Heart left ventricle (tissue), 16 donors: ENCODE results near the gene MPHOSPH8. TPM values are rescaled to one million over a fixed set of nuclear protein-coding genes. Genes with fewer than 3 reads are reported as not detected.
A peak's percentile ranks its signal among the peaks of the same experiment; 100 is the strongest.

Source experiments
- ATAC-seq, 4 donors: fragments of 200-7000 bp; cut with Tn5 transposase; one replicate each; pipeline ENCODE4 v1.9.1; 2020 to 2022; ENCODE audit warnings: moderate library complexity in 4 of 4, mild to moderate bottlenecking in 3 of 4, moderate number of reproducible peaks in 1 of 4
- DNase-seq, 5 donors: peaks; one replicate each; pipeline ENCODE4 v3.0.0-alpha.2; 2020
- H3K27ac ChIP-seq, 12 donors: fragments of 200-600 bp; sonication (generic) in 4 of 12; one replicate each; pipeline versions ENCODE4 v1.5.0 to v1.8.0; 2016 to 2022; ENCODE audit warnings: mild to moderate bottlenecking in 2 of 12
- H3K27me3 ChIP-seq, 9 donors: fragments of 200-600 bp; sonication (generic) in 2 of 9; one replicate each; pipeline versions ENCODE4 v1.5.1 to v1.8.0; 2016 to 2022; ENCODE audit warnings: mild to moderate bottlenecking in 3 of 9
- H3K36me3 ChIP-seq, 9 donors: fragments of 200-600 bp; sonication (generic) in 2 of 9; one replicate each; pipeline versions ENCODE4 v1.5.0 to v1.8.0; 2018 to 2022; ENCODE audit warnings: mild to moderate bottlenecking in 2 of 9
- H3K4me1 ChIP-seq, 12 donors: fragments of 200-600 bp; sonication (generic) in 4 of 12; one replicate each; pipeline versions ENCODE4 v1.5.0 to v1.8.0; 2016 to 2022; ENCODE audit warnings: mild to moderate bottlenecking in 3 of 12
- H3K4me3 ChIP-seq, 12 donors: fragments of 200-600 bp; sonication (generic) in 4 of 12; one replicate each; pipeline versions ENCODE4 v1.5.0 to v1.8.0; 2017 to 2022; ENCODE audit warnings: mild to moderate bottlenecking in 9 of 12, moderate library complexity in 4 of 12
- H3K9me3 ChIP-seq, 12 donors: fragments of 200-600 bp; sonication (generic) in 4 of 12; one replicate each; pipeline versions ENCODE4 v1.5.0 to v1.8.0; 2016 to 2022; ENCODE audit warnings: mild to moderate bottlenecking in 1 of 12
- POLR2A ChIP-seq, 2 donors: fragments of 450-650 bp; IDR thresholded peaks; one replicate each; pipeline ENCODE4 v1.6.1; 2017; ENCODE audit warnings: antibody characterized with exemption in 2 of 2, mild to moderate bottlenecking in 2 of 2, moderate library complexity in 2 of 2
- WGBS, 4 donors: extraction: QIAGEN DNeasy Blood & Tissue Kit in 2 of 4; methylation state at CpG; one replicate each; pipeline versions ENCODE4 v1.1.5 to v1.1.7; 2013 to 2018; 5-methylcytosine and 5-hydroxymethylcytosine counted together
- intact Hi-C, 10 donors: fragments of 100-400 bp; cut with DNase I; formaldehyde crosslinking; loops; one replicate each; pipeline versions ENCODE4 v1.11.1 to v1.14.2; 2022
- polyA plus RNA-seq, 2 donors: library from polyadenylated mRNA; stranded (reverse); fragments of 200-250 nt; gene quantifications; one replicate each; pipeline ENCODE4 v1.2.3, GENCODE V29; 2013
- total RNA-seq, 9 donors: library from RNA; depleted of rRNA in 2 of 9; stranded (reverse); fragments of >200 nt in 2 of 9; fragmentation: NEBNext Ultra II Directional in 3 of 9; extraction: Animal tissue kit (Norgen Biotek cat#: 25700) in 3 of 9; gene quantifications; one replicate each; pipeline versions ENCODE4 v1.1.0 to v1.2.4, GENCODE V29; 2016 to 2023
- TF ChIP-seq, protein P1 (sequence below), 12 donors: fragments of 200-600 bp; sonication (generic) in 4 of 12; IDR thresholded peaks; one replicate each; pipeline versions ENCODE4 v1.5.0 to v1.8.0; 2018 to 2022; ENCODE audit warnings: antibody characterized with exemption in 12 of 12, mild to moderate bottlenecking in 5 of 12
- donor health status: ischemic (EF 13 %, LVEDD 7.1; RV severe dilation, severe dysfunction).
- donor health status: healthy with polysubstance abuse.
- donor health status: DM: no; HTN: yes; CAD: no.
- donor health status: DM: no; HTN: no; CAD: no.
- donor health status: ischemic (EF 25% LVEDD 6.9; RV normal size, moderate dysfunction).
- donor health status: ischemic (EF 25% LVEDD 5.7; RV mildly dilated, moderate dysfunction).
- donor health status: healthy.
- donor health status: DM: yes; HTN: yes; CAD: no.
- donor health status: ischemic (EF 35%, LVEDD 5.7; RV mildly dilated, moderate dysfunction).
- donor health status: nonischemic (EF 11% LVEDD 7.7; RV severe dilation, severe dysfunction).
- donor health status: DM: yes; HTN: yes; CAD: no.
- donor health status: PGD.
- donor health status: ischemic (EF 29% LVEDD 5.4; RV normal size, mild dysfunction).
- donor health status: nonischemic (EF 23%, LVEDD 6.1; RV moderate dilation, normal function).

The MPHOSPH8 gene
- total and polyA plus RNA-seq, 11 donors, result 15.2 to 39.3 (median 26.1) TPM

DNA sequence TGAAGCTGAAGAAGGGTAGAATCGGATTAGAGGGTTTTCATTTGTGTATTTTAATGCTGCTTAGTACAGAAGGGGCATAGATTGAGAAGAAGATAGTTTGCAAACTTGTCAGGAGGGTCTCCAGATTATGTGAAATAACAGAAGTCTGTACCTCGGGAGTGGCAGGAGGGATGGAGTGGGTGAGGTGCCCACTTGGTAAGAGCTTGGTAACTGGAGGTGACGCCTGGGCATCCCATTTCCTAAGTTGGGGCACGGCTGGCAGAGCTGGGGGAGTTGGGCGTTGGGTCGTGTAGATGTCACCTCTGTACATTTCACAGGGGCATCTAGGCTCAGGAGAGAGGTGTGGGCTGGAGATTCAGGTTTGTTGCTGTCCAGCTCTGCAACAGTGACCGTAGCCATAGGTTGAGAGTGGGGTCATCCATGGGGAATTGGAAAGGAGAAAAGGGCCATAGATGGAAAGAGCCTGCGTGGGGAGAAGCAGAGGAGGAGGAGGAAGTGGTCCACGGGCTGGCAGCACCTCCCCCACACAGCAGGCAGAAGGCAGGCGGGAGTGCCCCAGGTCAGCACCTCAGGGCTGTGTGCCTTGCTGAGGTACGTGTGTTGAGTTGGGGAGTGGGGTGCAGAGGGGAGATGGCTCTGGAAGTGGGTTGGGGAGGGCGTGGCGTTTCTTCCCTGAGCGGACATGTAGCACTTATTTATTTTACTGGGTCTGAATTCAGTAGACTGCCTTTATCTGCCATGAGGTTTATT, 31.2 kb downstream of the MPHOSPH8 start:
- intact Hi-C loops, result no loop called here
- Histone ChIP-seq H3K36me3 (peaks cover 7 to 100% (median 90%) of the 10 kb centered on the region in 9 donors), H3K4me1 (peaks cover 0 to 17% (median 6%) of the 10 kb centered on the region in 12 donors), H3K27me3 (no peaks in the 10 kb centered on the region), H3K4me3 (no peak overlapping the region), H3K27ac (peak overlapping the region in 2 of 12 donors; percentile 24 to 55), H3K9me3 (no peaks in the 10 kb centered on the region)
- ATAC-seq (peak; percentile 16 to 28 (median 24)), DNase-seq (no peak)
- 84 to 86% (median 85%) methylated on average over 14 of the region's 14 CpGs for WGBS, 4 donors
- TF ChIP-seq, protein P1, sequence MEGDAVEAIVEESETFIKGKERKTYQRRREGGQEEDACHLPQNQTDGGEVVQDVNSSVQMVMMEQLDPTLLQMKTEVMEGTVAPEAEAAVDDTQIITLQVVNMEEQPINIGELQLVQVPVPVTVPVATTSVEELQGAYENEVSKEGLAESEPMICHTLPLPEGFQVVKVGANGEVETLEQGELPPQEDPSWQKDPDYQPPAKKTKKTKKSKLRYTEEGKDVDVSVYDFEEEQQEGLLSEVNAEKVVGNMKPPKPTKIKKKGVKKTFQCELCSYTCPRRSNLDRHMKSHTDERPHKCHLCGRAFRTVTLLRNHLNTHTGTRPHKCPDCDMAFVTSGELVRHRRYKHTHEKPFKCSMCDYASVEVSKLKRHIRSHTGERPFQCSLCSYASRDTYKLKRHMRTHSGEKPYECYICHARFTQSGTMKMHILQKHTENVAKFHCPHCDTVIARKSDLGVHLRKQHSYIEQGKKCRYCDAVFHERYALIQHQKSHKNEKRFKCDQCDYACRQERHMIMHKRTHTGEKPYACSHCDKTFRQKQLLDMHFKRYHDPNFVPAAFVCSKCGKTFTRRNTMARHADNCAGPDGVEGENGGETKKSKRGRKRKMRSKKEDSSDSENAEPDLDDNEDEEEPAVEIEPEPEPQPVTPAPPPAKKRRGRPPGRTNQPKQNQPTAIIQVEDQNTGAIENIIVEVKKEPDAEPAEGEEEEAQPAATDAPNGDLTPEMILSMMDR (IDR thresholded peaks at IDR 0.05), result no peak
- no peak for TF ChIP-seq POLR2A (IDR thresholded peaks at IDR 0.05)

DNA sequence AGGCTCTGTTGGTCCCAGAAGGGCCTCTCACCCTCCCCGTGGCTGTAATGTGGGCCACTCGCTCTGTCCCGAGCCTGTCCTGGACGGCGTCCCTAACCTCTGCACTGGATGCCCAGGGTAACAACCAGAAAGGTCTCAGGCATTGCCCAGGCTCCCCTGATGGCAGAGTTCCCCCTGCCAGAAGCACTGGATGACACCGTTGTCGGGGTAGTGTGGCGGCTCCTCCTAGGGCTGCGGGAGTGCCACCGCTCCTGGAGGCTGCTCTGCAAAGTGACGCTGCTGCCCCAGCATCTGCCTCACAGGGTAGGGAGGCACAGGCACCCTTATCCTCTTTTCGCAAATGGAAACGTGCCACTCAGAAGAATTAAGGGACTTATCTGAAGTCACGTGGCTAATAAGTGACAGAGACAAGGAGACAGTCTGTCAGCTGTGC, 32.0 kb downstream of the MPHOSPH8 start:
- TF ChIP-seq, protein P1 (IDR thresholded peaks at IDR 0.05), result no peak
- no peak for TF ChIP-seq POLR2A (IDR thresholded peaks at IDR 0.05)
- WGBS, 4 donors, result 25 to 59% (median 52%) methylated on average over 9 to 14 of the region's 14 CpGs
- intact Hi-C loops, result no loop called here
- H3K36me3 ChIP-seq, result peaks cover 7 to 100% (median 90%) of the 10 kb centered on the region in 9 donors
- H3K4me1 ChIP-seq, result peaks cover 0 to 17% (median 6%) of the 10 kb centered on the region in 12 donors
- H3K27me3 ChIP-seq, result no peaks in the 10 kb centered on the region
- DNase-seq (peak in 3 of 5 donors; percentile 18 to 56 (median 53)), ATAC-seq (peak; percentile 74 to 84 (median 82))
- H3K27ac ChIP-seq, result peak overlapping the region in 3 of 12 donors; percentile 24 to 55 (median 33)
- no peak overlapping the region for H3K4me3 ChIP-seq
- H3K9me3 ChIP-seq, result no peaks in the 10 kb centered on the region

DNA sequence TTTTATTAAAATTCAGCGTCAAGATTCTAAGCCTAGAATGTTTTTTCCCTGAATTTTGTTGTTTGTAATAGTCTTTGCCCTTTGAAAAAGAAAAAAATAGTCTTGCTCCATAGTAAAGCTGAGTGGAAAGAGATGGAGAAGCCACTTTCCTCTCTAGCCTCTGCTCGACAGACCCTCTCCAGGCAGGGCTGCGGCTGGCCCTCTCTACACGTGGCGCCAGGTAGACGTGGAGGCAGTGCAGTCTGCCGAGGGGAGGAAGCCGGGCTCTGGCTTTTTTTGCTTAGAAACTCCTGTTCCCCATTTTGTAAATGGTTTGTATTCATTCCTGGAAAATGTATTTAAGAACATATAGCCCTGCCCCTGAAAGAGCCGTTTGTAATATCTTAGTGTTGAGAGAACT, 35.3 kb downstream of the MPHOSPH8 start:
- WGBS, 4 donors, result 84 to 90% (median 88%) methylated on average over 9 of the region's 9 CpGs
- H3K27ac ChIP-seq, result no peak overlapping the region
- H3K4me1 ChIP-seq, result peaks cover 0 to 17% (median 7%) of the 10 kb centered on the region in 12 donors
- intact Hi-C loops, result no loop called here
- no peak for DNase-seq
- ATAC-seq, result no peak
- no peaks in the 10 kb centered on the region for H3K9me3 ChIP-seq
- H3K4me3 ChIP-seq, result no peak overlapping the region
- TF ChIP-seq, protein P1 (IDR thresholded peaks at IDR 0.05), result no peak
- TF ChIP-seq POLR2A (IDR thresholded peaks at IDR 0.05), result no peak
- H3K36me3 ChIP-seq, result peaks cover 4 to 100% (median 90%) of the 10 kb centered on the region in 9 donors
- no peaks in the 10 kb centered on the region for H3K27me3 ChIP-seq

DNA sequence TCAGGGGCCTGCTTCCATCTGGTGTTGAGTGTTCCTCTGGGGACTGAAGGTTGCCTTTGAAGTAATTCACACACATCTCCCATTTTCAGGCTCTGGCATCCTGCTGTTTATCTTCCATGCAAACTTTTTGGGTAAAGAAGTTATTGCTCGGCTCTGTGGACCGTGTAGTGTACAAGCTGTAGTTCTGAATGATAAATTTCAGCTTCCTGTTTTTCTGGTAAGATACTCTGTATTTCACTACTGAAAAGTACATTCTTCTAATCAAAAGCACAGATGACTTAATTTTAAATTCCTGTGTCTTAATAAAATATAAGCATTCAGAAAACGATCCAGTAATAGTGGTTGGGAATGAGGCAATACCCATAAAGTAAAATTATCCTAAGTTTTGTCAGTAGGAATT, 36.7 kb downstream of the MPHOSPH8 start:
- H3K27me3 ChIP-seq, result no peaks in the 10 kb centered on the region
- TF ChIP-seq POLR2A (IDR thresholded peaks at IDR 0.05), result no peak
- TF ChIP-seq, protein P1 (IDR thresholded peaks at IDR 0.05), result no peak
- 57 to 73% (median 65%) methylated on average over 3 of the region's 3 CpGs for WGBS, 4 donors
- DNase-seq (no peak), ATAC-seq (no peak)
- H3K9me3 ChIP-seq, result no peaks in the 10 kb centered on the region
- intact Hi-C loops, result no loop called here
- peaks cover 0 to 12% (median 2%) of the 10 kb centered on the region in 12 donors for H3K4me1 ChIP-seq
- no peak overlapping the region for H3K27ac ChIP-seq
- peaks cover 4 to 100% (median 96%) of the 10 kb centered on the region in 9 donors for H3K36me3 ChIP-seq
- no peak overlapping the region for H3K4me3 ChIP-seq
